Neural cell (in vitro differentiated cells): ENCODE measurements around the gene ME1. TPM values are rescaled to one million over a fixed set of nuclear protein-coding genes. Genes with fewer than 3 reads are reported as not detected.

ENCODE experiments used
- H2AFZ ChIP-seq: fragments of 200-600, 300-800 bp; sonication (generic), shearing (Covaris generic); 2 replicates; pipeline ENCODE4 v1.6.0; 2014; ENCODE audit warnings: low read depth, mild to moderate bottlenecking, antibody characterized with exemption, low read length, moderate library complexity
- H3F3A ChIP-seq: fragments of 200-600 bp; shearing (Covaris generic); 2 replicates; pipeline ENCODE4 v1.6.1; 2016; ENCODE audit warnings: mild to moderate bottlenecking, moderate library complexity, mixed read lengths, antibody characterized with exemption, low read length; ENCODE audit not compliant: insufficient read depth, poor library complexity, severe bottlenecking
- H3K27ac ChIP-seq: fragments of 200-600, 300-800 bp; sonication (generic), shearing (Covaris generic); 2 replicates; pipeline ENCODE4 v1.5.1; 2014; ENCODE audit warnings: mild to moderate bottlenecking, low read length, moderate library complexity
- H3K27me3 ChIP-seq: fragments of 300-800, 200-600 bp; sonication (generic), shearing (Covaris generic); 2 replicates; pipeline ENCODE4 v1.6.0; 2014; ENCODE audit warnings: mild to moderate bottlenecking, low read depth, low read length, moderate library complexity; ENCODE audit not compliant: insufficient read depth
- H3K36me3 ChIP-seq: fragments of 300-800, 200-600 bp; sonication (generic), shearing (Covaris generic); 2 replicates; pipeline ENCODE4 v1.5.1; 2014; ENCODE audit warnings: mild to moderate bottlenecking, antibody characterized with exemption, low read length, moderate library complexity; ENCODE audit not compliant: insufficient read depth
- H3K4me2 ChIP-seq: fragments of 300-800, 200-600 bp; sonication (generic), shearing (Covaris generic); 2 replicates; pipeline ENCODE4 v1.6.0; 2014; ENCODE audit warnings: mild to moderate bottlenecking, low read length
- H3K4me3 ChIP-seq: fragments of 300-800, 200-600 bp; sonication (generic), shearing (Covaris generic); 2 replicates; pipeline ENCODE4 v1.5.1; 2014; ENCODE audit warnings: mild to moderate bottlenecking, low read length, moderate library complexity
- H3K79me2 ChIP-seq: fragments of 200-600 bp; shearing (Covaris generic); replicated peaks from 2 replicates; pipeline ENCODE4 v1.6.0; 2014; ENCODE audit warnings: mild to moderate bottlenecking, low read length, moderate library complexity; ENCODE audit not compliant: insufficient read depth
- H3K9ac ChIP-seq: fragments of 300-800, 200-600 bp; sonication (generic), shearing (Covaris generic); 2 replicates; pipeline ENCODE4 v1.6.1; 2016; ENCODE audit warnings: mild to moderate bottlenecking, low read length, mixed read lengths
- H3K9me2 ChIP-seq: fragments of 200-600 bp; shearing (Covaris generic); 2 replicates; pipeline ENCODE4 v1.6.1; 2016; ENCODE audit warnings: mild to moderate bottlenecking, low read length, mixed read lengths; ENCODE audit not compliant: insufficient read depth
- H3K9me3 ChIP-seq: fragments of 200-600, 300-800 bp; sonication (generic), shearing (Covaris generic); 2 replicates; pipeline ENCODE4 v1.6.1; 2016; ENCODE audit warnings: mild to moderate bottlenecking, mixed run types, low read length, moderate library complexity, mixed read lengths
- H4K20me1 ChIP-seq: fragments of 200-600 bp; shearing (Covaris generic); 2 replicates; pipeline ENCODE4 v1.6.1; 2016; ENCODE audit warnings: mild to moderate bottlenecking, mixed run types; ENCODE audit not compliant: insufficient read depth
- CTCF ChIP-seq: fragments of 450-650 bp; IDR thresholded peaks from 2 replicates; pipeline ENCODE4 v1.5.1; 2014; ENCODE audit warnings: antibody characterized with exemption, mild to moderate bottlenecking, moderate library complexity; ENCODE audit not compliant: poor library complexity, severe bottlenecking
- EP300 ChIP-seq: fragments of 450-650 bp; conservative IDR thresholded peaks from 2 replicates; pipeline ENCODE4 v1.6.1; 2014; ENCODE audit warnings: antibody characterized with exemption, mild to moderate bottlenecking, moderate library complexity; ENCODE audit not compliant: poor library complexity, severe bottlenecking
- EZH2 ChIP-seq: fragments of 200-600, 300-800 bp; shearing (Covaris generic), sonication (generic); IDR thresholded peaks from 2 replicates; pipeline ENCODE4 v1.6.1; 2014; ENCODE audit warnings: antibody characterized with exemption, low read length, borderline replicate concordance, mild to moderate bottlenecking; ENCODE audit not compliant: insufficient read depth, poor library complexity, severe bottlenecking
- MXI1 ChIP-seq: fragments of 450-650 bp; conservative IDR thresholded peaks from 2 replicates; pipeline ENCODE4 v1.6.1; 2014; ENCODE audit warnings: antibody characterized with exemption, mild to moderate bottlenecking; ENCODE audit not compliant: poor library complexity, severe bottlenecking
- POLR2AphosphoS5 ChIP-seq: IDR thresholded peaks from 2 replicates; pipeline ENCODE4 v1.6.1; 2012
- RAD21 ChIP-seq: fragments of 450-650 bp; conservative IDR thresholded peaks from 2 replicates; pipeline ENCODE4 v1.6.1; 2014; ENCODE audit warnings: antibody characterized with exemption, mild to moderate bottlenecking, moderate library complexity
- REST ChIP-seq: IDR thresholded peaks from 2 replicates; pipeline ENCODE4 v1.6.1; 2012; ENCODE audit warnings: borderline replicate concordance
- SMC3 ChIP-seq: fragments of 450-650 bp; conservative IDR thresholded peaks from 2 replicates; pipeline ENCODE4 v1.6.1; 2014; ENCODE audit warnings: antibody characterized with exemption, mild to moderate bottlenecking, moderate library complexity; ENCODE audit not compliant: poor library complexity
- TAF1 ChIP-seq: IDR thresholded peaks from 2 replicates; pipeline ENCODE4 v1.6.1; 2012; ENCODE audit warnings: low read depth
- polyA plus RNA-seq: library from polyadenylated mRNA; depleted of rRNA; stranded (reverse); fragments of >200 nt; gene quantifications from 2 replicates; pipeline ENCODE4 v1.2.3, GENCODE V29; 2014

ME1 gene
- polyA plus RNA-seq, 1 donor from 2014 or later: 0.09 TPM

- H3K4me2 ChIP-seq: no peak overlapping the region
- TF ChIP-seq EZH2 (no peak), TAF1 (no peak), MXI1 (no peak), RAD21 (no peak), EP300 (no peak), REST (no peak), SMC3 (no peak), CTCF (no peak), POLR2AphosphoS5 (no peak)
- no peaks in the 10 kb centered on the region for H3K9me3 ChIP-seq
- H3K36me3 ChIP-seq: no peaks in the 10 kb centered on the region
- H3K4me3 ChIP-seq: no peak overlapping the region
- no peaks in the 10 kb centered on the region for H3K27me3 ChIP-seq
- no peaks in the 10 kb centered on the region for H4K20me1 ChIP-seq
- H3F3A ChIP-seq: no peaks in the 10 kb centered on the region
- H3K27ac ChIP-seq: no peak overlapping the region
- H3K79me2 ChIP-seq: no peaks in the 10 kb centered on the region
- no peaks in the 10 kb centered on the region for H3K9me2 ChIP-seq
- no peak overlapping the region for H2AFZ ChIP-seq
- no peak overlapping the region for H3K9ac ChIP-seq
These were observed 62.3 kb downstream of the ME1 start for GRCh38 chr6:83368577-83368976.

- no peaks in the 10 kb centered on the region for H3K27me3 ChIP-seq
- no peaks in the 10 kb centered on the region for H3K36me3 ChIP-seq
- H3K9me2 ChIP-seq: no peaks in the 10 kb centered on the region
- no peak overlapping the region for H2AFZ ChIP-seq
- no peaks in the 10 kb centered on the region for H3F3A ChIP-seq
- TF ChIP-seq POLR2AphosphoS5 (no peak), CTCF (no peak), REST (no peak), MXI1 (no peak), RAD21 (no peak), TAF1 (no peak)
- no peak overlapping the region for H3K27ac ChIP-seq
- H3K9ac ChIP-seq: no peak overlapping the region
- H3K9me3 ChIP-seq: no peaks in the 10 kb centered on the region
- H3K4me3 ChIP-seq: no peak overlapping the region
- no peak overlapping the region for H3K4me2 ChIP-seq
- no peaks in the 10 kb centered on the region for H3K79me2 ChIP-seq
- H4K20me1 ChIP-seq: no peaks in the 10 kb centered on the region
These were observed 63.7 kb downstream of the ME1 start for GRCh38 chr6:83367104-83367503.
